GM19324 (cell line): ENCODE measurements around the gene OSBPL7.

ENCODE experiments used
- ATAC-seq: cut with Tn5 transposase; IDR thresholded peaks from one replicate; pipeline ENCODE4 v1.9.1; 2021; ENCODE audit warnings: mild to moderate bottlenecking, moderate library complexity; ENCODE audit not compliant: unreplicated experiment, low FRiP score

The OSBPL7 gene

DNA sequence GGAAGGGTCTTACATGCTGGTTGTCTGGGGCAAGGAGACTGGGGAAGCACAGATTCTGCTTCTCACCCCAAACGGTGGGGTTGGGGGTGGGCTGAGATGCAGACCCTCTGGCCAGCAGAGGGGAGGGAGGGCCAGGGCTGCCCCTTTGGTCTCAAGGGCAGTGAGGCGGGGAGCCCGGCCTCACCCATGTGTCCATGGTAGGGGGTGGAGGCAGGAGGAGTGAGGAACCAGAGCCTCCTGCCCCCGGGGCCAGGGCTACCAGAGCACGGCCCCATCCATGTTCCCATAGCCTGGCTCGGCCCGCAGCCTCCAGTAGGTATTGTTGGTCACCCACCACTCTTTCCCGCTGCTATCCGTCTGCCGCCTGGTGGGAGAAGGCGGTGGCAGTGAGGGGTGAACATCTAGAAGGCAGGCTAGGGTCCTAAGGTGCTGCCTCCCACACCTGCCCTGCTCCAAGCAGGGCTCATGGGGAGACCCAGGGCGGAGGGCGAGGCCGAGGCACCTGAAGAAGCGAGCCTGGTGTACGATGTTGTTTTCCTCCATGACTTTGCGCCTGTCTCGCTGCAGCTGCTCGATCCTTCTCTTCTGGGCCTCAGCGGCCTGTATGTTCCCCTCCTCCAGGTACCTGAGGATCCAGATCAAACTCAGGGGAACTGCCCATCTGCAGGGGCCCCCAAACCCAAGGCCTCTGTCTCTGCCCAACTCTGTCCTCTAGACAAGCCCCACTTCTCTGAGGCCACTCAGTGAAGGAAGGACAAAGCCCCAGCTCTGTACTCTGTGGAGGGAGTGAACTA lies 13.4 kb downstream of the OSBPL7 start:
- no peak for ATAC-seq

- ATAC-seq: no peak
These were observed 14.2 kb downstream of the OSBPL7 start for GRCh38 chr17:47807421-47807820.

DNA sequence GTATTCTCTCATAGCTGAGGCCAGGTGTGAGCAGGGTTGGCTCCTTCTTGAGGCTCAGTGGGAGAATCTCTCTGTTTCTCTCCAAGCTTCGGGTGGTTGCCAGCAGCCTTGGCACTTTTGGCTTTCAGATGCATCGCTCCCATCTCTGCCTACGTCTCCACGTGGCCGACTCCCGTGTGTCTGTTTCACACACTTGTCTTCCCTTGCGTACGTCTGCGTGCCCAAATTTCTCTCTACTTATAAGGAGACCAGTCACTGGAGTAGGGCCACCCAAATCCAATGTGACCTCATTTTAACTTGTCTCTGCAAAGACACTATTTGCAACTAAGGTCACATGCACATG lies 14.7 kb downstream of the OSBPL7 start:
- no peak for ATAC-seq

- no peak for ATAC-seq
These were observed 15.3 kb downstream of the OSBPL7 start for GRCh38 chr17:47806026-47806912.

DNA sequence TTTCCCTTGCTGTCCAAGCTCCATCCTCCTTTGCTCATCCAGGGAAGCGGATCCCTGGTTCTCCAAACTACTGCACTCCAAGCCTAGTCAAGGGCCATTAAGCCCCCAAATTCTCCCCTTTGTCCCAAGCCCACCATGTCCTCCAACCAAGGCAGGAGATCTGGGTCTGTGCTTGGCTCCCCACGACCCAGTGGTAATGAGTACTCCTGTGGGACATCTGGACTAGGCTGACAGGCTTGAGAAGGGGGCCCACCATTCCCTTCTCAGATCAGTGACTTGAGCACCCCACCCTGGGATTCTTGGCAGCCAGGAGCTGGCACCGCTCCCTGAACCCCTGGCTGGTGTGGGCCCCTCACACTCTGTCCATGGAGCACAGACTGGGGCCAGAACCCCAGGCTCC lies 17.1 kb downstream of the OSBPL7 start:
- ATAC-seq: no peak

DNA sequence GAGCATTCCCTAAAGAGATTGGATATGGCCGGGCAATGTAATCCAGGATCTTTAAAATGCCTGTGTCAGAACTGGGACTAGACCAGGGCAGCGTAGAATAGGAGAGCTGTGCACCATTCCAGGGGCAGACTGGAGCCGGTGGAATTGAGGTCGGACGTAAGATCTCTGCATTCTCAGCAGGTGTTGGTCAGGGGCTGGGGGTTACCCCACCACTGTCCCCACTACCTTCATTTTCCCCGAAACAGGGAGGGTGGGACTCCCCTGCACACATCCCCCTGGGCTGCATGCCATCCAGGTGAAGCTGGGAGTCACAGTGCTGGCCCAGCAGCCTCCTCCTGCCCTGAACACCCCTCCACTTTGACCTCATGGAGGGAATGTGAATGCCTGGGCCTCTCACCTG lies 17.8 kb downstream of the OSBPL7 start:
- ATAC-seq: no peak

- no peak for ATAC-seq
These were observed 18.4 kb downstream of the OSBPL7 start for GRCh38 chr17:47803201-47803600.

DNA sequence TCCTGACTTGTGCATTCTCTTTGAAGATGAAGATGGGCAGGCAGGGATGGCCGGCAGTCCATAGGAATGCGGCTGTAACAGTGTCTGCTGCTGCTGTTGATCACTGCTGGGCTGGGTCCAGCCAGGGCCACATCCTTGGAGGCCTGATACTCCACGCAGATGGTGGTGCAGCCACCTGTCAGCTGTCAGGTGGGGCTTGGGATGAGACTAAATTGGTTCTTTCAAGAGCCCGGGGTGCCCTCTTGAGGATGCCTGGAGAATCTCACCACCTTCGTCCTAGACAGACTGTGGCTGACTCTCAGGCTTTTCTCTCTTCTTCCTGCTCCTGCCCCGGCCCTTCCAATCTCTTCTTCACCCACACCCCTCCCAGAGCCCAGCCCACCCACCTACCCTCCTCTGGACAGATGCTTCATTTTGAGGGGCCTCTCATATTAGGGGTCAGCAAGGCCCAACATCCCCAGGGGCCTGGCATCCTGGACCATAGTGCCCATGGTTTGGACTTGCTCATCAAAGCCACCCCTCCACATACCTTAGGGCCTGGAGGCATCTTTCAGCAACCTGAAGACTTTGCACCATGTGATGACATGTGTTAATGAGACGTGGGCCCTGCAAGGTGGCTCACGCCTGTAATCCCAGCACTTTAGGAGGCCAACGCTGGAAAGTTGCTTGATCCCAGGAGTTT lies 19.1 kb downstream of the OSBPL7 start:
- no peak for ATAC-seq

DNA sequence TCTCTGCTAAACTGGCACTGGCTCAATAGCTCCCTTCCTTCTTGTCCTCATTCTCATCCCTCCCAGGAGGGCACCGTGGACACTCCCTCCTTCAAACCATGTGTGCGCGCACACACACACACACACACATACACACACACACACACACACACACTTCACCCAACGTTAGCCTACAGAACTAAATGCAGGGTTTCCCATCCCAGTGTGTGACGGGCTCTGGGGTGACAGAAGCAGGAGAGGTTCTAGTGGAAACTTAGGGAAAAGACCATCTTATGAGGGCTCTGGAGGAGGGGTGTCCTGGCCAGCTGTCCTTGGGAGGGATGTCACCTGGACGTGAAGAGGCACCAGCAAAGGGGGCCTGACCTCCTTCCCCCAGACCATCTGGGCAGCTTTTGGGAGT lies 19.7 kb downstream of the OSBPL7 start:
- ATAC-seq: no peak

DNA sequence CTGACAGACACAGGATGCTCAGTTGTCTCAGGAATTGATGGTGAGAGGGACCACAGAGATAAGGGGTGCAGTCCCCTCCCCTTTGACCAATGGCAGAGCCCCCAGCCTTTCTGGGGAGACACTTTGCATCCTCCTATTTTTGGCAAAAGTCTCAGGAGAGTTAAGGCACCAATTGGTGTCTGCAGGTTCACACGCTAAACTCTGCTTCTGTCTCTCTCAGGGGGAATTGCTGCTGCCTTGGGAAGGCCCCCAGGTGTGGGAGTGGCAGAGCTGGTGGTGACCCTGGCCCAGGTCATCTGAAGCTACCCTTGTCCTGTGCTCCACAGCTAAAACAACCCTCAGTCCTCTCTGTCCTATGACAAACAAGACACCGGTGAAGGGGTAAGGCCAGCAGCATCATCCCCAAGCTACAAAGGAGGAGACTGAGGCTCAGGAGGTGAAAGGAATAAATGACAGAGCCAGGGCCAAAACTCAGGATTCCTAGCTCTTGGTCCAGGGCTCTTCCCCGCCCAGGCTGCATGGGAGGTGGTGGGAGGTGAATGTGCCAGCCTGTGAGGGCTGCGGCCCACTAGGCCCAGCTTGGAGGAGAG lies 20.3 kb downstream of the OSBPL7 start:
- ATAC-seq: no peak

DNA sequence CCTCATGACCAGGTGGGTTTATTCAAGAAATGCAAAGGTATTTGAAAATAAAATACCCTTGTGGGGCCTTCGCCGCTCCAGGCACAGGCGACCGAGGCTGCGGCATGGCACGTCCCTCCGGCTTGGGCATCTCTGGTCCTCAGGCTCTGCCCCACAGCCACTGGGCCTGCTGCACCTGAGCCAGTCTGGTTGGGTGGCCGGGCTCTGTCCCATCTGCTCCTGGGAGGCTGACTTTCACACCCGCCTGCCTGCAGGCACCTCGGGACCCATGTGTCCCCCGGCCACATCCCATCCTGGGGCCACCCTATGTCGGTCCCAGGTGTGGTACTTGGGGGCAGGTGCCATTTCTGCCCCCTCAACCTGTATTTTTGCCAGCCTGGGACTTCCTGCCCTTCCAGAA lies 20.9 kb downstream of the OSBPL7 start:
- ATAC-seq: no peak

DNA sequence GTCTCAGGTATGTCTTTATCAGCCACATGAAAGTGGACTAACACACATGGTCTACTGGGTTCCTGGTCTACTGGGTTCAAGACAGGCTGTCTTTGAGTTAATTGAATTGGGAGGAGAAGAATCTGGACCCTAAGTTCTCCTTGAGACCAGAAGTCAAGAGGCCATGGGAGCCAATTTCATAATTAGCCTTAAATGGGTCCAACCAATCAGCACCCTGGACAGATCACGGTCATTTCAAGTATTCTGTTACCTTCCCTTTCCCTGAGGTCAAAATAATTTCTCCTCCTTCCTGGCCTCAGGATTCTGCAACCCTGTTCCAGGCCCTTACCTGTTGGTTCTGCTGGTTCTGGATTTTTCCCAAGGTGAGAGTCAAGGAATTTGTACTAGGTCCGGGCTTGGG lies 23.8 kb downstream of the OSBPL7 start:
- no peak for ATAC-seq

DNA sequence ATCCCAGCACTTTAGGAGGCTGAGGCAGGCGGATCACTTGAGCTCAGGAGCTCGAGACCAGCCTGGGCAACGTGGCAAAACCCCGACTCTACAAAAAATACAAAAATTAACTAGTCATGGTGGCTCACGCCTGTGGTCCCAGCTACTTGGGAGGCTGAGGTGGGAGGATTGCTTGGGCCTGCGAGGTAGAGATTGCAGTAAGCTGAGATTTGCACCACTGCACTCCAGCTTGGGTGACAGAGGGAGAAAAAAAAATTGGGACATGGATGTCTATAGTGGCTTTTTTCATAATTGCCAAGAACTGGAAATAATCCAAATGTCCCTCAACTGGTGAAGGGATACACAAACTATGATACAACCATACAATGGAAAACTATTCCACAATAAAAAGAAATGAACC lies 28.6 kb downstream of the OSBPL7 start:
- no peak for ATAC-seq

GRCh38 chr17:47792457-47792856 lies 29.1 kb downstream of the OSBPL7 start:
- ATAC-seq: no peak

DNA sequence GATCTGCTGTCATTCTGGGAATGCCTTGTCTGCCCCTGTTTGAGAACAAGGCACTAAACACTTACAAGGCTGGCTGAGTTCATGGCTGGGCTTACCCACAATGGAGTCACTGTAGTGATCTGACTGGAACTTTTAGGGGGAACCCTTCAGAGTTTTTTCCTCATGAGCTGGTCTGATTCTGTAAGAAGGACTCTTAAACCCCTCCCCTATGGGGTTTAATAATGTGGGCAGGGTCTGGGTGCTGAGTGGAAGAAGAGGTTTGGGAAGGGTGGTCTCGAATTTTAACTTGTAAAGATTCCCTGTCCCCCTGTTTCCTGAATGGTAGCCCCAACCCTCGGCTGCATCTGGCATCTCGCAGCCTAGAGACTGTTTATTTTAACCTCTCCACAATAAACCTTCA lies 30.6 kb downstream of the OSBPL7 start:
- no peak for ATAC-seq

GRCh38 chr17:47789611-47790561 lies 31.7 kb downstream of the OSBPL7 start:
- no peak for ATAC-seq

- no peak for ATAC-seq
These were observed 36.0 kb downstream of the OSBPL7 start for GRCh38 chr17:47785538-47786123.

- ATAC-seq: no peak
These were observed 40.2 kb downstream of the OSBPL7 start for GRCh38 chr17:47781397-47781796.

- no peak for ATAC-seq
These were observed 43.4 kb downstream of the OSBPL7 start for GRCh38 chr17:47778184-47778635.
